ENCODE data around the gene SEMA6B. TPM values are rescaled to one million over a fixed set of nuclear protein-coding genes. Genes with fewer than 3 reads are reported as not detected.
A peak's percentile ranks its signal among the peaks of the same experiment; 100 is the strongest.

SEMA6B gene
- total and polyA plus RNA-seq, 2 of the 8 experiments (the other 6 are each of a cell fraction or from before 2014, with no cell fraction given): 31.3 to 54.4 TPM

GRCh38 chr19:4582980-4583842 is 23.7 kb upstream of the SEMA6B start:
- Histone ChIP-seq H3K4me3 (ENCODE audit: extremely low read depth in 1 of 4, insufficient read depth in 2 of 4, low read depth in 3 of 4, low read length in 4 of 4) (no peak overlapping the region), H4K8ac (ENCODE audit: extremely low read depth, insufficient read depth, low read length) (no peak overlapping the region; the same call in 1 of the 2 replicates), H3K14ac (ENCODE audit: insufficient read length) (no peak overlapping the region), H2BK20ac (ENCODE audit: low read length) (0 out of 2 replicates have a peak overlapping the region, but pooled peaks have one; percentile 32), H4K5ac (ENCODE audit: insufficient read length, low read depth, low read length) (no peak overlapping the region), H3K4me1 (replicated peaks in 1 of 4; ENCODE audit: control insufficient read depth in 3 of 4, insufficient read depth in 4 of 4, low read length in 3 of 4) (peaks cover 0 to 8% (median 5%) of the 10 kb centered on the region in 4 experiments; a peak in 6 of 7 replicates), H3K4me2 (ENCODE audit: insufficient read depth in 1 of 2, low read depth in 2 of 2, low read length in 2 of 2) (peak overlapping the region in 1 of 2 experiments; percentile 66; a peak in 1 of 4 replicates), H3K27me3 (replicated peaks in 1 of 4; ENCODE audit: control insufficient read depth in 3 of 4, extremely low read depth in 1 of 4, insufficient read depth in 3 of 4, low read length in 3 of 4) (peaks cover 0 to 12% (median 8%) of the 10 kb centered on the region in 4 experiments; a peak in 4 of 7 replicates), H3K56ac (replicated peaks; ENCODE audit: insufficient read length, low read depth, low read length) (no peak overlapping the region), H2AK5ac (ENCODE audit: low read depth, low read length) (peak overlapping the region; percentile 86; the same call in 1 of the 2 replicates), H3K9me3 (ENCODE audit: insufficient read depth in 2 of 2, low read depth in 1 of 2, low read length in 1 of 2) (no peaks in the 10 kb centered on the region), H2AFZ (ENCODE audit: low read length) (no peak overlapping the region), H3K79me1 (ENCODE audit: low read depth, low read length) (peaks cover 2% of the 10 kb centered on the region; the same call in 1 of the 2 replicates), H3K23ac (ENCODE audit: insufficient read length) (no peak overlapping the region), H4K20me1 (replicated peaks in 1 of 2; ENCODE audit: control insufficient read depth in 1 of 2, insufficient read depth in 2 of 2, low read length in 2 of 2) (peaks cover 3 to 13% of the 10 kb centered on the region in 2 experiments), H3K23me2 (ENCODE audit: low read depth, low read length) (peaks cover 7% of the 10 kb centered on the region), H2BK15ac (ENCODE audit: low read length) (0 out of 2 replicates have a peak overlapping the region, but pooled peaks have one; percentile 5), H3K9ac (replicated peaks in 1 of 4; ENCODE audit: extremely low read depth in 1 of 4, low read depth in 3 of 4, low read length in 3 of 4) (no peak overlapping the region), H2BK5ac (ENCODE audit: low read depth, low read length) (no peak overlapping the region), H3K79me2 (ENCODE audit: control insufficient read depth in 1 of 2, insufficient read depth in 2 of 2, low read length in 2 of 2) (peaks cover 0 to 11% of the 10 kb centered on the region in 2 experiments; a peak in 1 of 4 replicates), H3K18ac (ENCODE audit: extremely low read depth, low read length) (no peak overlapping the region), H3K36me3 (ENCODE audit: control insufficient read depth in 2 of 4, insufficient read depth in 4 of 4, low read length in 3 of 4) (no peaks in the 10 kb centered on the region; a peak in 1 of 8 replicates), H3K4ac (replicated peaks; ENCODE audit: insufficient read length, low read depth, low read length) (no peak overlapping the region), H2BK120ac (replicated peaks; ENCODE audit: low read depth, low read length) (no peak overlapping the region), H4K91ac (replicated peaks; ENCODE audit: insufficient read length, low read length) (peak overlapping the region; percentile 74), H2BK12ac (ENCODE audit: low read depth, low read length) (peak overlapping the region; percentile 77; the same call in 1 of the 2 replicates), H3K27ac (ENCODE audit: low read depth, low read length) (no peak overlapping the region)
- ChIA-PET POLR2A (ENCODE audit: partially characterized antibody) (interaction anchor here (2.2 kb wide), 1 partner anchor 15 kb away, joined by 7 read pairs; no protein-coding TSS in a partner anchor), CTCF (ENCODE audit: partially characterized antibody) (interaction anchor here (0.6 to 8.6 kb wide), 5 partner anchors 24 to 1561 kb away, joined by 4 to 49 read pairs (median 4); no protein-coding TSS in a partner anchor)
- TF ChIP-seq CBX5 (IDR thresholded peaks at IDR 0.05; ENCODE audit: low read depth, low read length) (no peak), RBBP5 (IDR thresholded peaks at IDR 0.05; ENCODE audit: borderline replicate concordance, low read depth, low read length) (no peak), SP2 (IDR thresholded peaks at IDR 0.05; ENCODE audit: low read length) (no peak), SRF (IDR thresholded peaks at IDR 0.05; ENCODE audit: low read depth, low read length) (no peak), YY1 (IDR thresholded peaks at IDR 0.05; ENCODE audit: low read depth, low read length) (no peak), ATF3 (IDR thresholded peaks at IDR 0.05; ENCODE audit: insufficient read depth, low read depth, low read length) (no peak), HDAC6 (IDR thresholded peaks at IDR 0.05; ENCODE audit: low read depth, low read length) (no peak)
- FAIRE-seq (no peak), DNase-seq (ENCODE audit: low read depth in 1 of 2, low spot score in 2 of 2) (peak in 1 of 2 experiments; percentile 53)
- WGBS, 2 experiments (ENCODE audit: extremely low coverage in 1 of 2, insufficient coverage in 1 of 2, insufficient read length in 1 of 2, insufficient replicate concordance in 2 of 2, low coverage in 1 of 2, low lambda C conversion rate in 2 of 2, missing lambda C conversion rate in 1 of 2): 75% methylated on average over 11 of the region's 16 CpGs; no CpG with 5 or more reads in 1 of the 2 experiments

Data from H1 (cell line).